GM12801 (cell line): Measurements from ENCODE around the gene RLIM.

Experiments used
- TF ChIP-seq, protein P1 (sequence below): IDR thresholded peaks from one replicate; pipeline ENCODE4 v1.5.1; 2011; ENCODE audit warnings: control low read depth; ENCODE audit not compliant: insufficient read length; ENCODE audit errors: extremely low read depth

Gene RLIM

DNA sequence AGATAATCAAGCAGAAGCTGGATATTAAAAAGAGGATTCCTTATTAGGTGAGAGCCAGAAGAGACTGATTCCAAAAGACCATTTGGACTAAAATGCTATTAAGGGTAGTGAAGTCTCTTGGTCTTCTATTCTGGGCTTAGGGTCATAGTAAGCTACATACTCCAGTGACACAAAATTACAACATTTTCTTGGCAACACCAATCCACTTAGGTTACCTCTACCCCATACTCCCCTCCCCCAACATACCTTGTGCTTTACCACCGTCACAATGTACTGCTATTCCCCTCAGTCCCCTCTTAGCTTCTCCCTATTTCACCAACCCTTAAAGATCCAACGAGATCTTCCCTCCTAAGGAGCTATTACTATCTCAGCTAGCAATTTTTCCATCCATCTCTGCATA is 11.4 kb downstream of the RLIM start:
- TF ChIP-seq, protein P1, sequence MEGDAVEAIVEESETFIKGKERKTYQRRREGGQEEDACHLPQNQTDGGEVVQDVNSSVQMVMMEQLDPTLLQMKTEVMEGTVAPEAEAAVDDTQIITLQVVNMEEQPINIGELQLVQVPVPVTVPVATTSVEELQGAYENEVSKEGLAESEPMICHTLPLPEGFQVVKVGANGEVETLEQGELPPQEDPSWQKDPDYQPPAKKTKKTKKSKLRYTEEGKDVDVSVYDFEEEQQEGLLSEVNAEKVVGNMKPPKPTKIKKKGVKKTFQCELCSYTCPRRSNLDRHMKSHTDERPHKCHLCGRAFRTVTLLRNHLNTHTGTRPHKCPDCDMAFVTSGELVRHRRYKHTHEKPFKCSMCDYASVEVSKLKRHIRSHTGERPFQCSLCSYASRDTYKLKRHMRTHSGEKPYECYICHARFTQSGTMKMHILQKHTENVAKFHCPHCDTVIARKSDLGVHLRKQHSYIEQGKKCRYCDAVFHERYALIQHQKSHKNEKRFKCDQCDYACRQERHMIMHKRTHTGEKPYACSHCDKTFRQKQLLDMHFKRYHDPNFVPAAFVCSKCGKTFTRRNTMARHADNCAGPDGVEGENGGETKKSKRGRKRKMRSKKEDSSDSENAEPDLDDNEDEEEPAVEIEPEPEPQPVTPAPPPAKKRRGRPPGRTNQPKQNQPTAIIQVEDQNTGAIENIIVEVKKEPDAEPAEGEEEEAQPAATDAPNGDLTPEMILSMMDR = no peak

DNA sequence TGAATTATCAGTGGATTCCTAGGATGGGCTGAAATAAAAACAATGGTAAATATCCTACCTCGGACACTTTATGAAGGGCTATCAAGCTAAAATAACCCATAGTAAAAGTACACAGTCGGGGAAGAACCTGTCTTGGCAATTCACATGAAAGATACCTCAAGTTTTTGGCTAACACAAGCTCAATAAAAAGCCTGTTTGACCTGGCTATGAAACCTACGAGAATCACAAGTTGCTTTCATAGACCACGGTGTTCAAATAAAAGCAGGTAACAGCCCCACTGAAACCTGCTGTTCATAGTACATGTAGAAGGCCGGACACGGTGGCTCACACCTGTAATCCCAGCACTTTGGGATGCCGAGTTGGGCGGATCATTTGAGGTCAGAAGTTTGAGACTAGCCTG is 12.3 kb downstream of the RLIM start:
- TF ChIP-seq, protein P1 = no peak

DNA sequence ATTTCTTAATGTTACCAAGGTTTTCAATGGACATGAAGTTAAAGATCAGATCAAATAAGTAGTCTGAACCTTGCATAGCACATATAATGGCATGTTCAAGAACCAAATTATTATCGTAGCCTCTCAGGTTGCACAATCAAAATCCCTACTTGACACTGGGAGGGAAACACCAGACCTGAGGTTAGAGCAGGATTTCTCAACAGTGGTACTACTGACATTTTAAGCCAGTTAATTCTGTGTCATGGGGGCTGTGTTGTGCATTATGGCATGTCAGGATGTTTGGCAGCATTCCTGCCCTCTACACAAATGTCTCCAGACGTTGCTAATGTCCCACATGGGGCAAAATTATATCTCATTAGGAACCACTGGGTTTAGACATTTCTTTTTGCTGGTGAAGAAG is 20.8 kb downstream of the RLIM start:
- TF ChIP-seq, protein P1 = no peak

DNA sequence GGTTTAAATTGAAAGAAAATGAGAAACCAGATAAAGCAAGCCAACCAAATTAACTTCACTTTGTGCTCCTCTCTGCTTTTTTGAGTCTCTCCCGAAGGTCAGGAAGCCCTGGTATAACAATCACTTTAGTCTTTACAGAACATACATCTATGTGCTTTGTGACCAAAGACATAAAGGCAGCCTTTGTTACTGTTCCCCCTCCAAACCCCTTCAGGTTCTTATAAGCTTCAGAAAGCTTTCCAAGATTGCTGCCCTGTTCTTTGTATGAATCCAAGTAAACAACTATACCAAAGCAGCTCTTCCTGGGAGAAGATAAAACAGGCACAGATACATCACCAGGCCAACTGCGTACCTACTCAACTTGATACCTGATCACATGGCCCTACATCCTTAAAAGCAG is 28.7 kb downstream of the RLIM start:
- TF ChIP-seq, protein P1 = no peak

DNA sequence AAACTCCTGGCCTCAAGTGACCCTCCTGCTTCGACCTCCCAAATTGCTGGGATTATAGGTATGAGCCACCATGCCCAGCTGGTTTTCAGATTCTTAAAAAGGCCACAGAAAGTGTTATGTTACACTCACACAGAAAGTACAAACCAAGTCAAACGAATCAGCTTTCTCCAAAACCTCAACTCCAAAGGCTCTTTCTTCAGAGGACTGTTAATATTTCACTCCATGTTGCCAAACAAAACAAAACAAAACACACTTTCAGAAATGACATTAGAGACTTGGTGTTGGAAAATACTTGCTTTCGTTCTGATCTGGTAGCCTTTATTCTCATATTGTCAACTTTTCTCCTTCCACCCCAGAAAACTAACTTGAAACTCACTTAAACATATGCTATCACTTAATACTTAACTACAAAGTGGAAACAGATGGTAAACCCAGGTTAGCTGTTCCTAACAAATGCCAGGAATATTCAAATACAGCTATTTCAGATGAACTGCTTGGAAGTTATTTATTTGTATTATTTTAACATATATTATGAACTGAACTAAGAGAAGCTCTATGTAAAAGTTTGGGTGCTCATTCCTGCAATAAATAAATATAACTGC is 34.7 kb downstream of the RLIM start:
- TF ChIP-seq, protein P1 = no peak

DNA sequence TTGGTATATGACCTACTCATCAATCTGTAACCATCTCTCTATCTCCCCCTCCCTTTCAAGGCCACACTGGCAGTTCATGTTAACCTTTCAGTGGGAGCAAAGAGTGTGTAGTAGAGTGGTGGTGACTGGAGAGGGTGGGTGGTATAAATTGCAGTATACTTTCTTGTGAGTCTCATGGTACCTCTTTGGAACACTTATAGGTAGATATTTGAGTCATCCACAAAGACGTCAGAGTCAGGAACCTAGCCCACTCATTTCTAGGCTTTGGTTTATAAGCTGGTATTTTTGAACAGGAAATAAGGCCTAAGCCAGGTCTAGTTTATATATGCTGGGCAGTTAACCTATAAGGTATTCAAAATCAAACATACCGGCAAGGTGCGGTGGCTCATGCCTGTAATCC is 36.3 kb downstream of the RLIM start:
- TF ChIP-seq, protein P1 = no peak

DNA sequence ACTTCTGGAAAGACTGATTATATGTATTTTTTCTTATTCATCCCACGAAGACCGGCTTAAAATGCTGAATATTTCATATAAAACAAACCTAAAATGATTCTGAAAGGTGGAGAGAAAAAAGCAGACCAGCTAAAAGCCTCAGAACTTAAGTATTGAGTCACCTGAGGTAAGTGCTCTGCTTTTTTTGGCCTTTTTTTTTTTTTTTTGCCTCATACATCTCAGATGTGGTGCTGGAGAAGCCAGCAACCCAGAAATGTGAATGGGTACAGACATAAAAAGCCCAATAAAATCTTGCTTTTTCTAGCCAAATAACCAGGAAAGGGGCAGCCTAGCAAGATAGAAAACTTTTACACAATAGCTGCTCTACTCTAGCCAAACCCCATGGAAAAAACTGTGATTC is 57.0 kb downstream of the RLIM start:
- TF ChIP-seq, protein P1 = no peak
